ENCODE data around the gene DIP2C. TPM values are rescaled to one million over a fixed set of nuclear protein-coding genes. Genes with fewer than 3 reads are reported as not detected.
"Not testable (repeated sequence)": the region's sequence is repeated elsewhere in the genome, so short reads cannot be mapped to it uniquely, and the experiment has no call there.

DIP2C gene
- total RNA-seq, 1 experiment from 2014 or later, result 11.0 TPM

GRCh38 chr10:480498-480927, 209.0 kb downstream of the DIP2C start:
- ATAC-seq, result no peak
- CTCF ChIA-PET, result interaction anchor here (1.0 kb wide), 1 partner anchor 65 kb away, joined by 3 read pairs; no protein-coding TSS in a partner anchor

GRCh38 chr10:479706-480497, 209.6 kb downstream of the DIP2C start:
- H3K4me3 Mint-ChIP-seq; DNase-seq (ENCODE audit: low spot score); POLR2A ChIA-PET; H3K27me3 Mint-ChIP-seq (ENCODE audit: low read depth); ATAC-seq; H3K27ac Mint-ChIP-seq: not testable (repeated sequence)
- CTCF ChIA-PET, result interaction anchor here (1.0 kb wide), 1 partner anchor 64 kb away, joined by 3 read pairs; no protein-coding TSS in a partner anchor
- Mint-ChIP-seq H3K9me3 (peaks cover 15% of the 10 kb centered on the region), H3K4me1 (peaks cover 11% of the 10 kb centered on the region), H3K36me3 (peaks cover 14% of the 10 kb centered on the region)

More at GRCh38 chr10:480498-480927, 209.0 kb downstream of the DIP2C start:
- H3K27me3 Mint-ChIP-seq (ENCODE audit: low read depth), result peaks cover 4% of the 10 kb centered on the region
- TF ChIP-seq ARID4B (CRISPR knock-in tag; IDR thresholded peaks at IDR 0.05; ENCODE audit: borderline replicate concordance) (no peak), TP53 (CRISPR knock-in tag; IDR thresholded peaks at IDR 0.05) (no peak)
- H3K4me1 Mint-ChIP-seq, result peaks cover 17% of the 10 kb centered on the region
- DNase-seq (ENCODE audit: low spot score), result no peak
- H3K9me3 Mint-ChIP-seq, result peaks cover 15% of the 10 kb centered on the region
- no peak overlapping the region for H3K27ac Mint-ChIP-seq
- POLR2A ChIA-PET, result no interaction called here
- H3K36me3 Mint-ChIP-seq, result peaks cover 14% of the 10 kb centered on the region
- no peak overlapping the region for H3K4me3 Mint-ChIP-seq

GRCh38 chr10:478471-479245, 210.8 kb downstream of the DIP2C start:
- ChIA-PET POLR2A (no interaction called here), CTCF (no interaction called here)
- ATAC-seq, result no peak
- Mint-ChIP-seq H3K4me3 (no peak overlapping the region), H3K27ac (peak overlapping the region; percentile 57; the same call in 1 of the 2 replicates), H3K4me1 (0 out of 2 replicates have a peak, but pooled peaks cover 2% of the 10 kb centered on the region), H3K27me3 (ENCODE audit: low read depth) (no peaks in the 10 kb centered on the region; the same call in 1 of the 2 replicates), H3K9me3 (peaks cover 15% of the 10 kb centered on the region), H3K36me3 (peaks cover 14% of the 10 kb centered on the region)
- DNase-seq (ENCODE audit: low spot score), result no peak
- no peak for TF ChIP-seq FOXP1 (CRISPR knock-in tag; IDR thresholded peaks at IDR 0.05; ENCODE audit: borderline replicate concordance)
- TF ChIP-seq ZBTB21 (CRISPR knock-in tag; IDR thresholded peaks at IDR 0.05; ENCODE audit: borderline replicate concordance), result no peak
- TF ChIP-seq ZBTB43 (CRISPR knock-in tag; IDR thresholded peaks at IDR 0.05), result no peak
- TF ChIP-seq CREM (CRISPR knock-in tag; IDR thresholded peaks at IDR 0.05), result no peak
- no peak for TF ChIP-seq ELF4 (CRISPR knock-in tag; IDR thresholded peaks at IDR 0.05; ENCODE audit: low read depth)
- TF ChIP-seq ZNF512 (CRISPR knock-in tag; IDR thresholded peaks at IDR 0.05; ENCODE audit: borderline replicate concordance), result no peak
- no peak for TF ChIP-seq ZNF532 (CRISPR knock-in tag; IDR thresholded peaks at IDR 0.05; ENCODE audit: borderline replicate concordance)
- TF ChIP-seq ZNF671 (CRISPR knock-in tag; IDR thresholded peaks at IDR 0.05), result no peak

All from WTC11 (cell line).